BE2C (cell line): ENCODE measurements around the gene FOXN3.

Experiments
- DNase-seq: peaks from one replicate; pipeline ENCODE4 v3.0.0-alpha.2; 2020
- H3K27me3 ChIP-seq: fragments of 250-450 bp; sonication (Bioruptor Pico); 2 replicates; pipeline ENCODE4 v1.5.1; 2020; ENCODE audit warnings: mild to moderate bottlenecking
- H3K36me3 ChIP-seq: fragments of 250-450 bp; sonication (Bioruptor Pico); 2 replicates; pipeline ENCODE4 v1.5.1; 2020; ENCODE audit warnings: mild to moderate bottlenecking
- H3K4me1 ChIP-seq: fragments of 250-450 bp; sonication (Bioruptor Pico); 2 replicates; pipeline ENCODE4 v1.5.1; 2020
- H3K4me3 ChIP-seq: 2 replicates; pipeline ENCODE4 v1.5.1; 2011; ENCODE audit warnings: low read depth, low read length
- H3K9me3 ChIP-seq: fragments of 250-450 bp; sonication (Bioruptor Pico); 2 replicates; pipeline ENCODE4 v1.5.1; 2020
- TF ChIP-seq, protein P1 (sequence below): IDR thresholded peaks from 2 replicates; pipeline ENCODE4 v1.5.1; 2012; ENCODE audit warnings: mild to moderate bottlenecking, low read depth, low read length

FOXN3 gene

DNA sequence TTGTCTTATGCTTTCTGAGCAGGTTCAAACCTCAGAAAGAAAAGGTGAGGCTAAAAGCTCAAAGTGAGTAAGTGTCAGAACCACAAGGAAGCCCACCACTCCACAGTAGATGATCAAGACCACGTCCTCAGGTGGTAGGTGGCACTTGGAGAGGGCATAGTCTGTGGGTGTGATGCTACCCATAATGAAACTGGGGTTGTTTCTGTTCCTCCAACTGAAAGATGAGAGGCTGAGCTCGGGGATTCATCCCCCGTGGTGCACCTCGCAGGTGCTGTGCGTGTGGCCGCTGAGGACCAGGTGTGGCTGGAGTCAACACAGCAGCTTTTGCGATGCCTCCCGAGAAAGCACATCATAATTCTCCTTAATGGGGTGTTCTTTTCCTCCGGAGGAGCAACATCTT lies 306.9 kb downstream of the FOXN3 start:
- H3K4me3 ChIP-seq = no peak overlapping the region
- H3K27me3 ChIP-seq = no peaks in the 10 kb centered on the region
- no peaks in the 10 kb centered on the region for H3K36me3 ChIP-seq
- TF ChIP-seq, protein P1, sequence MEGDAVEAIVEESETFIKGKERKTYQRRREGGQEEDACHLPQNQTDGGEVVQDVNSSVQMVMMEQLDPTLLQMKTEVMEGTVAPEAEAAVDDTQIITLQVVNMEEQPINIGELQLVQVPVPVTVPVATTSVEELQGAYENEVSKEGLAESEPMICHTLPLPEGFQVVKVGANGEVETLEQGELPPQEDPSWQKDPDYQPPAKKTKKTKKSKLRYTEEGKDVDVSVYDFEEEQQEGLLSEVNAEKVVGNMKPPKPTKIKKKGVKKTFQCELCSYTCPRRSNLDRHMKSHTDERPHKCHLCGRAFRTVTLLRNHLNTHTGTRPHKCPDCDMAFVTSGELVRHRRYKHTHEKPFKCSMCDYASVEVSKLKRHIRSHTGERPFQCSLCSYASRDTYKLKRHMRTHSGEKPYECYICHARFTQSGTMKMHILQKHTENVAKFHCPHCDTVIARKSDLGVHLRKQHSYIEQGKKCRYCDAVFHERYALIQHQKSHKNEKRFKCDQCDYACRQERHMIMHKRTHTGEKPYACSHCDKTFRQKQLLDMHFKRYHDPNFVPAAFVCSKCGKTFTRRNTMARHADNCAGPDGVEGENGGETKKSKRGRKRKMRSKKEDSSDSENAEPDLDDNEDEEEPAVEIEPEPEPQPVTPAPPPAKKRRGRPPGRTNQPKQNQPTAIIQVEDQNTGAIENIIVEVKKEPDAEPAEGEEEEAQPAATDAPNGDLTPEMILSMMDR = no peak
- H3K9me3 ChIP-seq = no peaks in the 10 kb centered on the region
- no peak for DNase-seq
- no peaks in the 10 kb centered on the region for H3K4me1 ChIP-seq

DNA sequence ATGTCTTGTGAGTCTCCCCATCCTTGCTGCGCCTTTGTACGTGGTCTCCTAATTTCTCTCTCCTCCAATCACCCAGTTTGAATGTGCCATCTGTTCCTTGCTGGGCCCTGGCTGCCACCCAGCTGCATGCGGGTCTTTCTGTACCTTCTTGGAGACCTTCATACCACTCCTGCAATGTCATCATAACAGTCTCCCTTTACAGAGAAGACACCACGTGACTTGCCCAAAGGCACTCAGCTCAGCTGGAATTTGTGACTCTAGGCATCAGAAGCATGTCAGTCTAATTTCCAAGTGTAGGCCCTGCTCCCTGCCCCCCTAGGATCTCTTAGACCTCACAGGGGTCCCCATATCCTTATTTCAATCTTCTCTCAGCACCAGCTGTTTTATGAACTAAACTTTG lies 308.4 kb downstream of the FOXN3 start:
- TF ChIP-seq, protein P1 = no peak
- H3K36me3 ChIP-seq = no peaks in the 10 kb centered on the region
- DNase-seq = no peak
- no peaks in the 10 kb centered on the region for H3K27me3 ChIP-seq
- H3K9me3 ChIP-seq = no peaks in the 10 kb centered on the region; the same call in 1 of the 2 replicates
- H3K4me1 ChIP-seq = no peaks in the 10 kb centered on the region
- H3K4me3 ChIP-seq = no peak overlapping the region

DNA sequence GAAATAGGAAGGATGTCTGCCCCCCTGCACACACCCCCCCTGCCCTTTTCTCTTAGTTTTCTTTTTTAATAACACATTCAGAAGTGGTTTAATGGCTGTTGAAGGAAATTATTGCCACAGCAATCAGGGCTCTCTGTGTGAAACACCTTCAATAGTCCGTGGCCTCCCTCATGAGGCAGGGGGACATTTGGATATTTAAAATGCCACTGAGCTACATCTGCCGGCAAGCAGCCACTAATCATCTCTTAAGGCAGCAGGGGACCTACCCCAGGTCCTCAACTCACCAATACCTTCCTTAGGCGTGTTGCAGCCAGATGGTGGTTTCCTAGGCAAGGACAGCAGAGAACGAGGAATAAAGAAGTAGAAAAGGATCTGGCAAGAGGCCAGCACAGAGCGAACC lies 309.4 kb downstream of the FOXN3 start:
- H3K4me3 ChIP-seq = no peak overlapping the region
- no peaks in the 10 kb centered on the region; the same call in 1 of the 2 replicates for H3K9me3 ChIP-seq
- no peaks in the 10 kb centered on the region for H3K36me3 ChIP-seq
- TF ChIP-seq, protein P1 = no peak
- H3K27me3 ChIP-seq = no peaks in the 10 kb centered on the region
- H3K4me1 ChIP-seq = no peaks in the 10 kb centered on the region
- DNase-seq = no peak
